ENCODE results near the gene TSPEAR. TPM values are rescaled to one million over a fixed set of nuclear protein-coding genes. Genes with fewer than 3 reads are reported as not detected.
"Not testable (repeated sequence)": the region's sequence is repeated elsewhere in the genome, so short reads cannot be mapped to it uniquely, and the experiment has no call there.

The TSPEAR gene
- total RNA-seq, 1 donor from 2014 or later, result not detected

GRCh38 chr21:44691686-44692085 is 19.7 kb downstream of the TSPEAR start:
- H3K4me3 Mint-ChIP-seq (ENCODE audit: unreplicated experiment), result no peak overlapping the region
- peaks cover 25% of the 10 kb centered on the region for H3K36me3 Mint-ChIP-seq (ENCODE audit: unreplicated experiment)
- peaks cover 5% of the 10 kb centered on the region for H3K27me3 Mint-ChIP-seq (ENCODE audit: unreplicated experiment)
- H3K9me3 Mint-ChIP-seq (ENCODE audit: unreplicated experiment), result peaks cover 10% of the 10 kb centered on the region
- peaks cover 21% of the 10 kb centered on the region for H3K4me1 Mint-ChIP-seq (ENCODE audit: low read depth, unreplicated experiment)
- no peak for DNase-seq
- no peak for TF ChIP-seq CTCF (IDR thresholded peaks at IDR 0.05; ENCODE audit: partially characterized antibody, unreplicated experiment)
- no peak overlapping the region for H3K27ac Mint-ChIP-seq (ENCODE audit: unreplicated experiment)

GRCh38 chr21:44689740-44690139 is 21.6 kb downstream of the TSPEAR start:
- H3K27me3 Mint-ChIP-seq (ENCODE audit: unreplicated experiment); H3K27ac Mint-ChIP-seq (ENCODE audit: unreplicated experiment); H3K4me3 Mint-ChIP-seq (ENCODE audit: unreplicated experiment); H3K9me3 Mint-ChIP-seq (ENCODE audit: unreplicated experiment); DNase-seq: not testable (repeated sequence)
- Mint-ChIP-seq H3K36me3 (ENCODE audit: unreplicated experiment) (peaks cover 25% of the 10 kb centered on the region), H3K4me1 (ENCODE audit: low read depth, unreplicated experiment) (peaks cover 15% of the 10 kb centered on the region)

- DNase-seq, result no peak
- Mint-ChIP-seq H3K27ac (ENCODE audit: unreplicated experiment) (no peak overlapping the region), H3K9me3 (ENCODE audit: unreplicated experiment) (peaks cover 8% of the 10 kb centered on the region), H3K27me3 (ENCODE audit: unreplicated experiment) (peaks cover 11% of the 10 kb centered on the region), H3K4me3 (ENCODE audit: unreplicated experiment) (no peak overlapping the region), H3K4me1 (ENCODE audit: low read depth, unreplicated experiment) (peaks cover 15% of the 10 kb centered on the region), H3K36me3 (ENCODE audit: unreplicated experiment) (peaks cover 15% of the 10 kb centered on the region)
- TF ChIP-seq CTCF (IDR thresholded peaks at IDR 0.05; ENCODE audit: partially characterized antibody, unreplicated experiment), result no peak
Measured at GRCh38 chr21:44687671-44688070, 23.7 kb downstream of the TSPEAR start.

- H3K4me1 Mint-ChIP-seq (ENCODE audit: low read depth, unreplicated experiment), result peaks cover 15% of the 10 kb centered on the region
- no peak overlapping the region for H3K4me3 Mint-ChIP-seq (ENCODE audit: unreplicated experiment)
- DNase-seq, result no peak
- H3K27ac Mint-ChIP-seq (ENCODE audit: unreplicated experiment), result no peak overlapping the region
- no peak for TF ChIP-seq CTCF (IDR thresholded peaks at IDR 0.05; ENCODE audit: partially characterized antibody, unreplicated experiment)
- H3K9me3 Mint-ChIP-seq (ENCODE audit: unreplicated experiment), result peaks cover 8% of the 10 kb centered on the region
- H3K27me3 Mint-ChIP-seq (ENCODE audit: unreplicated experiment), result peaks cover 11% of the 10 kb centered on the region
- peaks cover 11% of the 10 kb centered on the region for H3K36me3 Mint-ChIP-seq (ENCODE audit: unreplicated experiment)
Measured at GRCh38 chr21:44686843-44687561, 24.4 kb downstream of the TSPEAR start.

GRCh38 chr21:44686000-44686781 is 25.2 kb downstream of the TSPEAR start:
- Mint-ChIP-seq H3K36me3 (ENCODE audit: unreplicated experiment) (peaks cover 5% of the 10 kb centered on the region), H3K27ac (ENCODE audit: unreplicated experiment) (no peak overlapping the region), H3K27me3 (ENCODE audit: unreplicated experiment) (peaks cover 11% of the 10 kb centered on the region), H3K4me1 (ENCODE audit: low read depth, unreplicated experiment) (peaks cover 15% of the 10 kb centered on the region), H3K4me3 (ENCODE audit: unreplicated experiment) (no peak overlapping the region), H3K9me3 (ENCODE audit: unreplicated experiment) (peaks cover 8% of the 10 kb centered on the region)
- DNase-seq, result no peak
- no peak for TF ChIP-seq CTCF (IDR thresholded peaks at IDR 0.05; ENCODE audit: partially characterized antibody, unreplicated experiment)

- peaks cover 15% of the 10 kb centered on the region for H3K4me1 Mint-ChIP-seq (ENCODE audit: low read depth, unreplicated experiment)
- H3K9me3 Mint-ChIP-seq (ENCODE audit: unreplicated experiment); DNase-seq; H3K27ac Mint-ChIP-seq (ENCODE audit: unreplicated experiment); H3K4me3 Mint-ChIP-seq (ENCODE audit: unreplicated experiment); H3K36me3 Mint-ChIP-seq (ENCODE audit: unreplicated experiment): not testable (repeated sequence)
- H3K27me3 Mint-ChIP-seq (ENCODE audit: unreplicated experiment), result peaks cover 11% of the 10 kb centered on the region
Measured at GRCh38 chr21:44685050-44685449, 26.3 kb downstream of the TSPEAR start.
